Measurements from ENCODE around the gene ITPKB.
A peak's percentile ranks its signal among the peaks of the same experiment; 100 is the strongest.
"Not testable (repeated sequence)": the region's sequence is repeated elsewhere in the genome, so short reads cannot be mapped to it uniquely, and the experiment has no call there.

ITPKB gene

GRCh38 chr1:226616636-226617035 is 122.4 kb downstream of the ITPKB start:
- DNase-seq (ENCODE audit: low spot score): no peak
- no peak overlapping the region for H3K27ac ChIP-seq

GRCh38 chr1:226615876-226616275 is 123.2 kb downstream of the ITPKB start:
- TF ChIP-seq CTCF (IDR thresholded peaks at IDR 0.05): no peak
- DNase-seq (ENCODE audit: low spot score): peak; percentile 41
- no peak overlapping the region for H3K27ac ChIP-seq
- no peak overlapping the region for H3K4me3 ChIP-seq

More at GRCh38 chr1:226616636-226617035, 122.4 kb downstream of the ITPKB start:
- no peak for TF ChIP-seq CTCF (IDR thresholded peaks at IDR 0.05)
- no peak overlapping the region for H3K4me3 ChIP-seq

- H3K27ac ChIP-seq, H3K4me3 ChIP-seq: not testable (repeated sequence)
- DNase-seq (ENCODE audit: low spot score): peak; percentile 11
These were observed 127.1 kb downstream of the ITPKB start for GRCh38 chr1:226611980-226612379.

GRCh38 chr1:226611301-226611700 is 127.8 kb downstream of the ITPKB start:
- H3K27ac ChIP-seq: no peak overlapping the region
- peak; percentile 47 for DNase-seq (ENCODE audit: low spot score)
- no peak for TF ChIP-seq CTCF (IDR thresholded peaks at IDR 0.05)
- no peak overlapping the region for H3K4me3 ChIP-seq

GRCh38 chr1:226610671-226611070 is 128.4 kb downstream of the ITPKB start:
- no peak overlapping the region for H3K4me3 ChIP-seq
- DNase-seq (ENCODE audit: low spot score): peak; percentile 33
- no peak for TF ChIP-seq CTCF (IDR thresholded peaks at IDR 0.05)
- H3K27ac ChIP-seq: no peak overlapping the region

GRCh38 chr1:226609836-226610455 is 129.1 kb downstream of the ITPKB start:
- DNase-seq (ENCODE audit: low spot score): peak; percentile 12
- H3K4me3 ChIP-seq: no peak overlapping the region
- H3K27ac ChIP-seq: no peak overlapping the region
- TF ChIP-seq CTCF (IDR thresholded peaks at IDR 0.05): no peak

- DNase-seq (ENCODE audit: low spot score): peak; percentile 77
- Histone ChIP-seq H3K27ac (no peak overlapping the region), H3K4me3 (no peak overlapping the region)
- TF ChIP-seq CTCF (IDR thresholded peaks at IDR 0.05): peak; percentile 85
These were observed 130.2 kb downstream of the ITPKB start for GRCh38 chr1:226608699-226609505.

Measured in coronary artery (tissue), 2 donors.